NCI-H82 treated with DMSO at 0.1 percent for 48 hours (cell line): ENCODE measurements around the gene TOMM20.
"Not testable (repeated sequence)": the region's sequence is repeated elsewhere in the genome, so short reads cannot be mapped to it uniquely, and the experiment has no call there.

Experiments used
- DNase-seq: peaks from one replicate; lab custom pipeline; 2025; ENCODE audit not compliant: unreplicated experiment; lab: John Stamatoyannopoulos, UW

TOMM20 gene

GRCh38 chr1:235128456-235129328, at the start of gene TOMM20:
Gene TOMM20 (minus strand): TSS chr1:235128837. CDS start chr1:235128715, 122 bp downstream.
- peak; percentile 98 for DNase-seq

- DNase-seq, result no peak
Observed at GRCh38 chr1:235176486-235176885, 47.8 kb upstream of the TOMM20 start.

GRCh38 chr1:235169986-235170385, 41.3 kb upstream of the TOMM20 start:
- no peak for DNase-seq

- no peak for DNase-seq
Observed at GRCh38 chr1:235168375-235168774, 39.7 kb upstream of the TOMM20 start.

- DNase-seq, result no peak
Observed at GRCh38 chr1:235161685-235162327, 33.2 kb upstream of the TOMM20 start.

GRCh38 chr1:235160957-235161684, 32.5 kb upstream of the TOMM20 start, which contains the start of gene RBM34:
Gene RBM34 (minus strand): TSS chr1:235161250. CDS start chr1:235161226, 24 bp downstream.
- peak; percentile 92 for DNase-seq

- DNase-seq, result no peak
Observed at GRCh38 chr1:235160383-235160956, 31.8 kb upstream of the TOMM20 start.

GRCh38 chr1:235159930-235160329, 31.3 kb upstream of the TOMM20 start:
- not testable (repeated sequence) for DNase-seq

GRCh38 chr1:235159284-235159683, 30.6 kb upstream of the TOMM20 start:
- not testable (repeated sequence) for DNase-seq

GRCh38 chr1:235158680-235159079, 30.0 kb upstream of the TOMM20 start:
- DNase-seq, result no peak

GRCh38 chr1:235157150-235157549, 28.5 kb upstream of the TOMM20 start:
- DNase-seq, result no peak

GRCh38 chr1:235156740-235157139, 28.1 kb upstream of the TOMM20 start:
- no peak for DNase-seq

GRCh38 chr1:235156265-235156664, 27.6 kb upstream of the TOMM20 start:
- no peak for DNase-seq

GRCh38 chr1:235152235-235152634, 23.6 kb upstream of the TOMM20 start:
- no peak for DNase-seq

GRCh38 chr1:235151033-235151432, 22.4 kb upstream of the TOMM20 start:
- DNase-seq, result no peak

GRCh38 chr1:235149824-235150223, 21.2 kb upstream of the TOMM20 start:
- no peak for DNase-seq

GRCh38 chr1:235147269-235147668, 18.6 kb upstream of the TOMM20 start:
- DNase-seq, result no peak

GRCh38 chr1:235145639-235146038, 17.0 kb upstream of the TOMM20 start:
- no peak for DNase-seq

GRCh38 chr1:235142991-235143390, 14.4 kb upstream of the TOMM20 start:
- DNase-seq, result no peak

GRCh38 chr1:235139315-235139714, 10.7 kb upstream of the TOMM20 start:
- no peak for DNase-seq

GRCh38 chr1:235138821-235139220, 10.2 kb upstream of the TOMM20 start:
- DNase-seq, result no peak
